HG03378 (cell line): ENCODE measurements around the gene AGFG1.
"Not testable (repeated sequence)": the region's sequence is repeated elsewhere in the genome, so short reads cannot be mapped to it uniquely, and the experiment has no call there.

Source experiments
- ATAC-seq: cut with Tn5 transposase; IDR thresholded peaks from one replicate; pipeline ENCODE4 v1.9.1; 2021; ENCODE audit warnings: mild to moderate bottlenecking, moderate library complexity; ENCODE audit not compliant: unreplicated experiment

AGFG1 gene

GRCh38 chr2:227598835-227599503 is 127.0 kb downstream of the AGFG1 start, which contains the start of gene SCYGR2:
Gene SCYGR2, plus strand, starts transcription at chr2:227598893. Its CDS starts 0 bp downstream, at chr2:227598893.
- ATAC-seq, result not testable (repeated sequence)

- no peak for ATAC-seq
These were observed 130.4 kb downstream of the AGFG1 start for GRCh38 chr2:227602358-227602757.

- no peak for ATAC-seq
These were observed 134.5 kb downstream of the AGFG1 start for GRCh38 chr2:227606476-227606875.

- no peak for ATAC-seq
These were observed 136.0 kb downstream of the AGFG1 start for GRCh38 chr2:227607941-227608340.

- peak; percentile 63 for ATAC-seq
These were observed 136.8 kb downstream of the AGFG1 start for GRCh38 chr2:227608561-227609338.

- ATAC-seq, result no peak
These were observed 138.2 kb downstream of the AGFG1 start for GRCh38 chr2:227610123-227610522.
